ENCODE data around the gene SLAMF1.

Gene SLAMF1

GRCh38 chr1:160643138-160643537, 3.7 kb downstream of the SLAMF1 start:
- DNase-seq (ENCODE audit: extremely low read depth, low read depth) = no peak
- TF ChIP-seq CTCF (IDR thresholded peaks at IDR 0.05; ENCODE audit: low read depth, low read length) = no peak

DNA sequence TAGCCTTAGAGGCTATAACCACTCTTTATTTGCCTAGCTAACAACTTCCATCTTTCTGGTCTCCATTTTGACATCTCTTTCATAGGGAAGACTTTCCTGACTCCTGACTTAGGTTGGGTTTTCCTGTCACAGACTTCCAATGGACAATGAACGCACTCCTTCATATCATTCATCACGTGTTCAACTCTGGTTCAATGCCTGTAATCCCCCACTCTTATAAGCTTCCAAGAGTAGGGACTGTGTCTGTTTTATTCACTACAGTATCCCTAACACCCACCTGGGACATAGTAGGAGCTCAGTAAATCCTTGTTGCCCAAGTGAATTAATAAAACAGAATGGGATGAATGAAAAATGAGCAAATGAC, 4.6 kb downstream of the SLAMF1 start:
- no peak for TF ChIP-seq CTCF (IDR thresholded peaks at IDR 0.05; ENCODE audit: low read depth, low read length)
- no peak for DNase-seq (ENCODE audit: extremely low read depth, low read depth)

DNA sequence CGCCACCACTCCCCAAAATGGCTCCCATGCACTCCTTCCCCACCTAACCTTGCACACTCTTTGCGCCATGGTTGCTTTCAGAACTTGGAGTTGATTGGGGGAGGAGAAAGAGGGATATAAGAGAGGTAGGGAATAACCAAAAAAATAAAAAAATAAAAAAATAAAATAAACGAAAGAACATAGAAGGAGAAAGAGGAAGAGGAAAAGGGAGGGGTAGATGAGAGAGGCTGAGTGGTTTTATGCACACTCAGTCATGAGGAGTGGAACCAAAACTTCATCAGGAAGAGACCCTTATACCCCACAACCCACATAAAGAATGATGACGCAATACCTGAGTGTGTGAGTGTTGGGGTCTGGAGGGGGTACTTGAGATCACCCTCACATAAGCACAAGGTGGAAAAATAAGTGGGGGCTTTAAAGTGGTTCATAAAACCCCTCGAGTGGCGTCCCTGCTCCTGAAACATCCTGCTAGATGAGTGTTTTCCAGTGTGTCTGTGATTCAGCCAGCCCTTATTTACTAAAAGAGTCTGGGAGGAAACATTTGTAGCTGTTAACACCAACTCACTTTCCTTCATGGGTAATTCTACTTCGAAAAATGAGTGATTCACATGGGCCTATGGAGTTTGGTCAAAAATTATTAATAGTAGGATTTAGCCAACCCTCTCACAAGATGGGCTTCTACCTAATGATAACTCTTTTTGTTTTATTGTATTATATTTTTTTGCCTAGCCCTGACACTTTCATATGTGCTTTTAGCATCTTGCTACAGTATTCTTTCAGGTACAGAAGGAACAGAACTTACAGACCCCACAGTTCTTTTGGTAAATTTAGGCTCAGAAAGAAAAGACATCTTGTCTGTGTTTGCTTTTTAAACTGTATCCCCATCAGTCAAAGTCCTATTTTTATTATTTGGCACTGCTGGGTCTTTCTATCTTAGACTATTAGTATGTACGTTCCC, 5.2 kb downstream of the SLAMF1 start:
- no peak for DNase-seq (ENCODE audit: extremely low read depth, low read depth)
- no peak for TF ChIP-seq CTCF (IDR thresholded peaks at IDR 0.05; ENCODE audit: low read depth, low read length)

DNA sequence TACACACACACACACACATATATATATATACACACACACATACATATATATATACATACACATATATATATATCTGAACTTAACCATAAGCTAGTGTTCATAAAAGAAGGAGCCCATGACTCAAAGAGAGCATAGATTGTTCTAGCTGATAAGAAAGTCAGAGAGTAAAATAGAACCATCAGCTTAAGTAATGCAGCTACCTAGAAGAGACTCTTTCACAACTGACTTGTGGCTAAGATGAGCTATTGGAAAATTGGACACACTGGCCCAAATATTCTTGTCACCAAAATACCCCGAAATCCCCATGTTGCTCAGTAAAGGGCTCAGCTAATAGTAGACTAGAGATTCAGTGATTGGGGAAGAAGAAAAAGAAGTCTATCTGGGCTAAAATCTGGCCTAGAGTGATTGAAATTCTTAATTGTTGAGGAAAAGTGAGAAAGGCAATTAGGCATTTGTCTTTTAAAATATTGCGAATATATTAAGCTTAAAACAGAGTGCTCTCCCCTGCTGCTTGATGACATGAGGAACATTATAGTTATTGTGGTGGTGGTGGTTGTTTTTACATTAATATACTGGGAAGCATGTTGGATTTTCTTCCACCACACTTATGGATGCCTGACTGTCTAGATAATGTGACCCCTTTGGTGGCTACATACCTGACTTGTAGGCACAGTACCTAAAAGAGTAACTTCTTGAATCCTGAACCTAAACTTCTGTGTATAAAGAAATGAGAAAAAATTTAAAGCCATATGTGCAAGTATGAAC, 6.3 kb downstream of the SLAMF1 start:
- DNase-seq (ENCODE audit: extremely low read depth, low read depth) = no peak
- no peak for TF ChIP-seq CTCF (IDR thresholded peaks at IDR 0.05; ENCODE audit: low read depth, low read length)

GRCh38 chr1:160639652-160640051, 7.2 kb downstream of the SLAMF1 start:
- no peak for DNase-seq (ENCODE audit: extremely low read depth, low read depth)
- TF ChIP-seq CTCF (IDR thresholded peaks at IDR 0.05; ENCODE audit: low read depth, low read length) = no peak

DNA sequence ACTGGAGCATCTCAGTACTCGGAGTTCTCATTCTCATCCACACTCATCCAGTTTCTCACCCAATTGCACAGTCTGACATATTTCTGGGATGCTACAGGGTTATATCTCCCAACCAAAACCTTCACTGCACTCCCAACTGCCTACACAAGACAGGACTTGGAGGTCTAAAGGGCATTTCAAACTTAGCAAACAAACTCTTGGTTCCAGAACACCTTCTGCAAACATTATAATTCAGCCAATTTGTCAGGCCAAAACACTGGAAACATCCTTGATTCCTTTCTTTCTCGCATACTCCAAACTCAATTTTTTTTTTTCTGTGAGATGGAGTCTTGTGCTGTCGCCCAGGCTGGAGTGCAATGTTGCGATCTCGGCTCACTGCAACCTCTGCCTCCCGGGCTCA, 7.9 kb downstream of the SLAMF1 start:
- no peak for DNase-seq (ENCODE audit: extremely low read depth, low read depth)
- no peak for TF ChIP-seq CTCF (IDR thresholded peaks at IDR 0.05; ENCODE audit: low read depth, low read length)

- TF ChIP-seq CTCF (IDR thresholded peaks at IDR 0.05; ENCODE audit: low read depth, low read length) = no peak
- DNase-seq (ENCODE audit: extremely low read depth, low read depth) = no peak
These were observed 8.3 kb downstream of the SLAMF1 start for GRCh38 chr1:160638540-160638857.
